ENCODE data around the gene BRMS1. TPM values are rescaled to one million over a fixed set of nuclear protein-coding genes. Genes with fewer than 3 reads are reported as not detected.

BRMS1 gene
- total RNA-seq, 1 experiment from 2014 or later, result 48.1 TPM

DNA sequence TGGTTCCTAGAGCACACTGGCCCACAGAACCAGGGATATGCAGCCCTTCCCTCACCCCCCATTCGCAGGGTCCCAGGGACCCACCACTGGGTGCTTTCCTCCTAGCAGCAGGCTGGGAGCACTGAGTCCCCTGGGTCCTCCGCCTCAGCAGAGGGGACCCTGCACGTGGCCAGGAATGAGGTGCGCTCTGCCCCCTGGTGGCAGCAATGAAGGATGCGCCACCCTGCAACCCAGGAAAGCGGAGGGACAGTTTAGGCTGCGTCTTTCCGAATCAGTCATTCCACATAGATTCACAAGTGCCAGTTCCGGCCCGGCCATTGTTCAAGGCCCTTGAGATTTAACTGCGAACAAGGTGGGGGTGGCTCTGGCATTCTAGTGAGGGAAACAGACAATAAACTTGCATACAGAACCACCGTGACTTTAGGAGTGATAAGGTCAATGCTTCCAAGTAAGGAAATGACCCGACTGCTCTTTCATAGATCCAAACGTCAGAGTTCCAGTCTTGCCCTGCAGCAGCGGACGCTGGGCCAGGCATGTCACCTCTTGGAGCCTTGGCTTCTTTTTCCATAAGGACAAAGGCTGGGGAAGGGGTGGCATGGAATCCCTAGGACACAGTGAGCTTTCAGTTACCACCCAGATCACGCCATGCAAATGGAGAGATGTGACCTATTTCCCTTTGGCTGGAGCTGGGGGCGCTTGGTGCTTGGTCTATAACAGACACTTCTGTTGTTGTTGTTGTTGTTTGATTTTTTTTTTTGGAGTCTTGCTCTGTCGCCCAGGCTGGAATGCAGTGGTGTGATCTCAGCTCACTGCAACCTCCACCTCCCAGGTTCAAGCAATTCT, 16.4 kb downstream of the BRMS1 start:
- no peaks in the 10 kb centered on the region for H3K9me3 Mint-ChIP-seq (ENCODE audit: low read depth, unreplicated experiment)
- H3K4me3 Mint-ChIP-seq (ENCODE audit: low read depth, unreplicated experiment), result no peak overlapping the region
- TF ChIP-seq, protein P1, sequence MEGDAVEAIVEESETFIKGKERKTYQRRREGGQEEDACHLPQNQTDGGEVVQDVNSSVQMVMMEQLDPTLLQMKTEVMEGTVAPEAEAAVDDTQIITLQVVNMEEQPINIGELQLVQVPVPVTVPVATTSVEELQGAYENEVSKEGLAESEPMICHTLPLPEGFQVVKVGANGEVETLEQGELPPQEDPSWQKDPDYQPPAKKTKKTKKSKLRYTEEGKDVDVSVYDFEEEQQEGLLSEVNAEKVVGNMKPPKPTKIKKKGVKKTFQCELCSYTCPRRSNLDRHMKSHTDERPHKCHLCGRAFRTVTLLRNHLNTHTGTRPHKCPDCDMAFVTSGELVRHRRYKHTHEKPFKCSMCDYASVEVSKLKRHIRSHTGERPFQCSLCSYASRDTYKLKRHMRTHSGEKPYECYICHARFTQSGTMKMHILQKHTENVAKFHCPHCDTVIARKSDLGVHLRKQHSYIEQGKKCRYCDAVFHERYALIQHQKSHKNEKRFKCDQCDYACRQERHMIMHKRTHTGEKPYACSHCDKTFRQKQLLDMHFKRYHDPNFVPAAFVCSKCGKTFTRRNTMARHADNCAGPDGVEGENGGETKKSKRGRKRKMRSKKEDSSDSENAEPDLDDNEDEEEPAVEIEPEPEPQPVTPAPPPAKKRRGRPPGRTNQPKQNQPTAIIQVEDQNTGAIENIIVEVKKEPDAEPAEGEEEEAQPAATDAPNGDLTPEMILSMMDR (IDR thresholded peaks at IDR 0.05; ENCODE audit: unreplicated experiment), result peak; percentile 90
- peak; percentile 83 for DNase-seq
- BruUV-seq (replicated peaks), result no TSS peak
- peaks cover 18% of the 10 kb centered on the region for H3K4me1 Mint-ChIP-seq (ENCODE audit: low read depth, unreplicated experiment)
- H3K27ac Mint-ChIP-seq (ENCODE audit: unreplicated experiment), result no peak overlapping the region
- peaks cover 6% of the 10 kb centered on the region for H3K27me3 Mint-ChIP-seq (ENCODE audit: unreplicated experiment)
- H3K36me3 Mint-ChIP-seq (ENCODE audit: insufficient read depth, unreplicated experiment), result peaks cover 20% of the 10 kb centered on the region
- CTCF ChIA-PET, result interaction anchor here (1.0 kb wide), 1 partner anchor 17 kb away, joined by 7 read pairs; no protein-coding TSS in a partner anchor
- intact Hi-C loops (cut with micrococcal nuclease; ENCODE audit: unreplicated experiment), result no loop called here

DNA sequence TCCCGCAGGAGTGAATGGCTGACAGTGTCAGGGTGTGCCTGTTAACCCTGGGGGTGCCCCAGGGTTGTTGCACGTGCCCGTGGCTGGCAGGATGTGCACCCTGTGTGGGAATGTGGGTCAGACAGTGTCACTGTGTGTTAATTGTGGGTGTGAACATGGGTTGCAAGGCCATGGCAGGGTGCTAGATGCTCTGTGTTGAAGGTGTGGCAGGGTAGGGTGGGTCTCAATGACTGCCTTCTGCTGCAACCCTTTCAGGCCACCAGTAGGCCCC, 16.9 kb downstream of the BRMS1 start:
- DNase-seq, result no peak
- CTCF ChIA-PET, result no interaction called here
- intact Hi-C loops (cut with micrococcal nuclease; ENCODE audit: unreplicated experiment), result no loop called here

DNA sequence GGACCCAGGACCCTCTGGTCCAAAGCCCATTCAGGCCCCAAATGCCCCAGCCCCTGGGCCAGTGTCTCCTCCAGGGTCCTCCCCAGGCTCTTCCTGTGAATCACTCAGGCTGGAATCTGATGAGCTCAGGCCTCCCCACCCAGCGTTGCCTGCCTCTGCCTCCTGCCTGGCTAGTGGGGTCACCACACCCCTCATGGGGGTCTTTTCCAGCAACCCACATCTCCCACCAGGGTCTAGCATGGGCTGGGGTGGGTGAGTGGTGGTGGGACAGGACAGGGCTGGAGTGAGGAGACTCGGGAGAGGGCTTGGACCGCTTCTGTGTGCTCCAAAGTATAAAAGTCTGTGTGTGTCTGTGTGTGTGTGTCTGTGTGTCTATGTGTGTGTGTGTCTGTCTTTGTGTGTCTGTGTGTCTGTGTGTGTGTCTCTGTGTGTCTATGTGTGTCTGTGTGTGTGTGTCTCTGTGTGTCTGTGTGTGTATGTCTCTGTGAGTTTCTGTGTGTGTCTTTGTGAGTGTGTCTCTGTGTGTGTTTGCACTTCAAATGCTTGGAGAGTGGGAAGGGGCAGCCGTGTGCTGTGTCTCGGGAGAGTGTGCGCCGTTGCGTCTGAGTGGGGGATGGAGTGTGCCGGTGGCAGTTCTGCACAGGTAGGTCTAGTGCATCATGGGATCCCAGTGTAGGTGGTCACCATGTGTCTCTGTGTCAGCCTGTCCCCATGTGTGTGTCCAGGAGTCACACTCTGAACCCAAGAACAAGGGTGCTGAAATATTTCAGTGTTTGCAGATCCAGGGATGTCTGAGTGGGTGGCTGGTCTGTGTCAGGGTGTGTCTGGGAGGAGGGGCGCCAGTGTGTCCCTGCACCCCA, 17.5 kb downstream of the BRMS1 start:
- H3K4me3 Mint-ChIP-seq (ENCODE audit: low read depth, unreplicated experiment), result no peak overlapping the region
- no peak overlapping the region for H3K27ac Mint-ChIP-seq (ENCODE audit: unreplicated experiment)
- H3K36me3 Mint-ChIP-seq (ENCODE audit: insufficient read depth, unreplicated experiment), result peaks cover 12% of the 10 kb centered on the region

More for the DNA sequence above, 16.9 kb downstream of the BRMS1 start:
- Mint-ChIP-seq H3K36me3 (ENCODE audit: insufficient read depth, unreplicated experiment) (peaks cover 17% of the 10 kb centered on the region), H3K9me3 (ENCODE audit: low read depth, unreplicated experiment) (no peaks in the 10 kb centered on the region), H3K27ac (ENCODE audit: unreplicated experiment) (no peak overlapping the region), H3K4me3 (ENCODE audit: low read depth, unreplicated experiment) (no peak overlapping the region), H3K27me3 (ENCODE audit: unreplicated experiment) (peaks cover 11% of the 10 kb centered on the region), H3K4me1 (ENCODE audit: low read depth, unreplicated experiment) (peaks cover 18% of the 10 kb centered on the region)
- TF ChIP-seq, protein P1 (IDR thresholded peaks at IDR 0.05; ENCODE audit: unreplicated experiment), result no peak
- no TSS peak for BruUV-seq (replicated peaks)

More for the DNA sequence above, 17.5 kb downstream of the BRMS1 start:
- no TSS peak for BruUV-seq (replicated peaks)
- no peak for DNase-seq
- Mint-ChIP-seq H3K4me1 (ENCODE audit: low read depth, unreplicated experiment) (peaks cover 18% of the 10 kb centered on the region), H3K9me3 (ENCODE audit: low read depth, unreplicated experiment) (no peaks in the 10 kb centered on the region), H3K27me3 (ENCODE audit: unreplicated experiment) (peaks cover 17% of the 10 kb centered on the region)
- CTCF ChIA-PET, result interaction anchor here (0.5 to 0.8 kb wide), 2 partner anchors 15 to 24 kb away, joined by 3 read pairs; no protein-coding TSS in a partner anchor
- intact Hi-C loops (cut with micrococcal nuclease; ENCODE audit: unreplicated experiment), result no loop called here
- TF ChIP-seq, protein P1 (IDR thresholded peaks at IDR 0.05; ENCODE audit: unreplicated experiment), result no peak

Measured in Calu3 (cell line).